SK-N-SH (cell line): ENCODE results near the gene NTM. TPM values are rescaled to one million over a fixed set of nuclear protein-coding genes. Genes with fewer than 3 reads are reported as not detected.

Experiments used
- CTCF ChIA-PET: fragments of 300-600, 350-600 bp; formaldehyde crosslinking; extraction: SDS; loops from one replicate; lab custom pipeline; 2021; lab: Yijun Ruan, JAX
- POLR2A ChIA-PET: fragments of 350-600 bp; sonication (Branson Sonifier 250); formaldehyde crosslinking; extraction: SDS; loops from one replicate; lab custom pipeline; 2020; ENCODE audit warnings: antibody characterized with exemption, inconsistent platforms; lab: Yijun Ruan, JAX
- DNase-seq: peaks from one replicate; pipeline ENCODE4 v3.0.0; 2012
- H2AFZ ChIP-seq: fragments of 200-600 bp; sonication (generic); 2 replicates; pipeline ENCODE4 v1.8.1; 2016; ENCODE audit warnings: antibody characterized with exemption, mild to moderate bottlenecking, low read depth
- H3F3A ChIP-seq: fragments of 200-600 bp; sonication (generic); replicated peaks from 2 replicates; pipeline ENCODE3; 2016; ENCODE audit warnings: antibody characterized with exemption, mild to moderate bottlenecking; ENCODE audit not compliant: insufficient read depth
- H3K27ac ChIP-seq, 2 experiments: fragments of 200-500 bp in 1 of 2; fragments of 200-600 bp in 1 of 2; sonication (Bioruptor generic) in 1 of 2; sonication (generic), shearing (Covaris generic) in 1 of 2; 2 replicates each; pipeline versions ENCODE4 v1.5.1 to v1.6.1; 2014 to 2016; ENCODE audit warnings: low read depth in 2 of 2, inconsistent platforms in 1 of 2, low read length in 1 of 2, mild to moderate bottlenecking in 1 of 2, mixed read lengths in 1 of 2
- H3K27me3 ChIP-seq: fragments of 200-600 bp; sonication (generic), shearing (Covaris generic); 2 replicates; pipeline ENCODE4 v1.6.1; 2016; ENCODE audit warnings: mixed run types; ENCODE audit not compliant: insufficient read depth
- H3K36me3 ChIP-seq, 2 experiments: fragments of 200-500 bp in 1 of 2; fragments of 200-600 bp in 1 of 2; sonication (Bioruptor generic) in 1 of 2; sonication (generic) in 1 of 2; replicated peaks in 1 of 2; 2 replicates each; pipeline versions ENCODE3 to v1.5.1; 2014 to 2016; ENCODE audit warnings: low read length in 1 of 2, mild to moderate bottlenecking in 1 of 2; ENCODE audit not compliant: insufficient read depth in 2 of 2, control insufficient read depth in 1 of 2
- H3K4me1 ChIP-seq, 2 experiments: fragments of 200-500 bp in 1 of 2; fragments of 200-600 bp in 1 of 2; sonication (Bioruptor generic) in 1 of 2; sonication (generic), shearing (Covaris generic) in 1 of 2; 2 replicates each; pipeline versions ENCODE4 v1.5.1 to v1.6.1; 2014 to 2016; ENCODE audit warnings: low read depth in 1 of 2, low read length in 1 of 2, mixed run types in 1 of 2; ENCODE audit not compliant: insufficient read depth in 2 of 2, control insufficient read depth in 1 of 2
- H3K4me2 ChIP-seq: fragments of 200-600 bp; sonication (generic), shearing (Covaris generic); 2 replicates; pipeline ENCODE4 v1.6.1; 2017; ENCODE audit warnings: mixed run types
- H3K4me3 ChIP-seq, 2 experiments: fragments of 200-500 bp in 1 of 2; fragments of 200-600 bp in 1 of 2; sonication (Bioruptor generic) in 1 of 2; sonication (generic), shearing (Covaris generic) in 1 of 2; 2 replicates each; pipeline versions ENCODE4 v1.5.1 to v1.8.1; 2014 to 2016; ENCODE audit warnings: low read depth in 2 of 2, inconsistent platforms in 1 of 2, low read length in 1 of 2, mild to moderate bottlenecking in 1 of 2, mixed read lengths in 1 of 2, moderate library complexity in 1 of 2
- H3K79me2 ChIP-seq: fragments of 200-600 bp; sonication (generic); 2 replicates; pipeline ENCODE4 v1.8.1; 2017; ENCODE audit warnings: mild to moderate bottlenecking; ENCODE audit not compliant: insufficient read depth
- H3K9ac ChIP-seq: fragments of 200-600 bp; sonication (generic); 2 replicates; pipeline ENCODE4 v1.6.1; 2017; ENCODE audit warnings: mixed run types
- H3K9me2 ChIP-seq: fragments of 200-600 bp; sonication (generic); 2 replicates; pipeline ENCODE4 v1.6.1; 2017; ENCODE audit warnings: mixed run types
- H3K9me3 ChIP-seq: fragments of 200-600 bp; sonication (generic); 2 replicates; pipeline ENCODE4 v1.6.1; 2017; ENCODE audit warnings: mixed run types, mild to moderate bottlenecking, moderate library complexity
- H4K20me1 ChIP-seq: fragments of 200-600 bp; sonication (generic); 2 replicates; pipeline ENCODE4 v1.6.1; 2017; ENCODE audit warnings: mild to moderate bottlenecking, mixed run types; ENCODE audit not compliant: insufficient read depth
- FOSL2 ChIP-seq: IDR thresholded peaks from 2 replicates; pipeline ENCODE4 v1.4.0; 2012; ENCODE audit warnings: low read depth, mild to moderate bottlenecking, moderate library complexity, borderline replicate concordance
- FOXJ3 ChIP-seq: sonication (generic); formaldehyde crosslinking; IDR thresholded peaks from 2 replicates; pipeline ENCODE4 v1.5.1; 2020; ENCODE audit warnings: mild to moderate bottlenecking, missing genetic modification reagents
- GABPA ChIP-seq: IDR thresholded peaks from 2 replicates; pipeline ENCODE4 v1.4.0; 2012; ENCODE audit warnings: low read depth, mild to moderate bottlenecking
- NFIC ChIP-seq: IDR thresholded peaks from 2 replicates; pipeline ENCODE4 v1.4.0; 2012; ENCODE audit warnings: borderline replicate concordance
- POLR2AphosphoS5 ChIP-seq: IDR thresholded peaks from 2 replicates; pipeline ENCODE4 v1.6.1; 2012; ENCODE audit warnings: low read depth, low read length
- SIN3A ChIP-seq: IDR thresholded peaks from 2 replicates; pipeline ENCODE4 v1.6.1; 2012; ENCODE audit warnings: low read depth, mild to moderate bottlenecking, low read length, moderate library complexity, borderline replicate concordance
- WGBS: methylation state at CpG from one replicate; pipeline ENCODE4 v1.1.6; 2017; ENCODE audit warnings: low lambda C conversion rate; 5-methylcytosine and 5-hydroxymethylcytosine counted together
- polyA plus RNA-seq, 3 experiments: library from polyadenylated mRNA; depleted of rRNA; stranded (reverse); fragments of >200 nt; gene quantifications; 2 replicates each; pipeline ENCODE4 v1.2.3, GENCODE V29; 2012
- TF ChIP-seq, protein P1 (sequence below): IDR thresholded peaks from 2 replicates; pipeline ENCODE4 v1.6.1; 2012; ENCODE audit warnings: mild to moderate bottlenecking, low read depth, low read length, moderate library complexity
- TF ChIP-seq, protein P2 (sequence below): fragments of 150-350 bp; IDR thresholded peaks from 2 replicates; pipeline ENCODE4 v1.6.1; 2016; ENCODE audit warnings: mild to moderate bottlenecking, low read depth, low read length

NTM gene
- polyA plus RNA-seq, 1 of the 3 experiments (the other 2 are of a cell fraction) = 20.0 TPM

DNA sequence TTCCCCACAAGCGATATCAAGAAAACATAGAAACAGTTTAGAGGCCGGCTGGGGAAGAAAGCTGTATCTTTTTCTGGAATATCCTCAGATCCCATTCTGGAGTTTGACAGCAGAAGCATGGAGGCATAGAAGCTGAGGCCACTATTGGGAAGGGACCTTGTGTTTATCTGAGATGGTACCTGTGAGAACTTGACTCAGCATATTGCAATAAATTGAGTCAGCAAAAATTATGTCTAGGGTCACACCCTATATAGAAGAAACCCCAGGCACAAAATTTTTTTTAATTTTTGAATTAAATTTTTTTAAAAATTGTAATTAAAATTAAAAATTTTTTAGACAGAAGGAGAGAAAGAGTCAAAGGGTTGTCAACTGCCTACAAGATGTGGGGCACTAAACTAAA, 178.7 kb downstream of the NTM start:
- H3K4me2 ChIP-seq = no peak overlapping the region
- TF ChIP-seq, protein P1, sequence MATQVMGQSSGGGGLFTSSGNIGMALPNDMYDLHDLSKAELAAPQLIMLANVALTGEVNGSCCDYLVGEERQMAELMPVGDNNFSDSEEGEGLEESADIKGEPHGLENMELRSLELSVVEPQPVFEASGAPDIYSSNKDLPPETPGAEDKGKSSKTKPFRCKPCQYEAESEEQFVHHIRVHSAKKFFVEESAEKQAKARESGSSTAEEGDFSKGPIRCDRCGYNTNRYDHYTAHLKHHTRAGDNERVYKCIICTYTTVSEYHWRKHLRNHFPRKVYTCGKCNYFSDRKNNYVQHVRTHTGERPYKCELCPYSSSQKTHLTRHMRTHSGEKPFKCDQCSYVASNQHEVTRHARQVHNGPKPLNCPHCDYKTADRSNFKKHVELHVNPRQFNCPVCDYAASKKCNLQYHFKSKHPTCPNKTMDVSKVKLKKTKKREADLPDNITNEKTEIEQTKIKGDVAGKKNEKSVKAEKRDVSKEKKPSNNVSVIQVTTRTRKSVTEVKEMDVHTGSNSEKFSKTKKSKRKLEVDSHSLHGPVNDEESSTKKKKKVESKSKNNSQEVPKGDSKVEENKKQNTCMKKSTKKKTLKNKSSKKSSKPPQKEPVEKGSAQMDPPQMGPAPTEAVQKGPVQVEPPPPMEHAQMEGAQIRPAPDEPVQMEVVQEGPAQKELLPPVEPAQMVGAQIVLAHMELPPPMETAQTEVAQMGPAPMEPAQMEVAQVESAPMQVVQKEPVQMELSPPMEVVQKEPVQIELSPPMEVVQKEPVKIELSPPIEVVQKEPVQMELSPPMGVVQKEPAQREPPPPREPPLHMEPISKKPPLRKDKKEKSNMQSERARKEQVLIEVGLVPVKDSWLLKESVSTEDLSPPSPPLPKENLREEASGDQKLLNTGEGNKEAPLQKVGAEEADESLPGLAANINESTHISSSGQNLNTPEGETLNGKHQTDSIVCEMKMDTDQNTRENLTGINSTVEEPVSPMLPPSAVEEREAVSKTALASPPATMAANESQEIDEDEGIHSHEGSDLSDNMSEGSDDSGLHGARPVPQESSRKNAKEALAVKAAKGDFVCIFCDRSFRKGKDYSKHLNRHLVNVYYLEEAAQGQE = no peak
- TF ChIP-seq FOSL2 = no peak
- TF ChIP-seq, all 33 proteins: peak for 0
- H3F3A ChIP-seq = no peaks in the 10 kb centered on the region
- H3K4me1 ChIP-seq = no peaks in the 10 kb centered on the region
- no peak for DNase-seq
- H3K79me2 ChIP-seq = no peaks in the 10 kb centered on the region
- H4K20me1 ChIP-seq = no peaks in the 10 kb centered on the region
- no peaks in the 10 kb centered on the region for H3K27me3 ChIP-seq
- no peak overlapping the region for H3K27ac ChIP-seq
- H3K9me3 ChIP-seq = no peaks in the 10 kb centered on the region
- no peaks in the 10 kb centered on the region for H3K9me2 ChIP-seq
- H3K9ac ChIP-seq = no peak overlapping the region
- H3K36me3 ChIP-seq = no peaks in the 10 kb centered on the region
- H2AFZ ChIP-seq = no peak overlapping the region
- WGBS = 36% methylated on average over 2 of the region's 2 CpGs
- POLR2A ChIA-PET = no interaction called here
- H3K4me3 ChIP-seq = no peak overlapping the region
- CTCF ChIA-PET = no interaction called here

DNA sequence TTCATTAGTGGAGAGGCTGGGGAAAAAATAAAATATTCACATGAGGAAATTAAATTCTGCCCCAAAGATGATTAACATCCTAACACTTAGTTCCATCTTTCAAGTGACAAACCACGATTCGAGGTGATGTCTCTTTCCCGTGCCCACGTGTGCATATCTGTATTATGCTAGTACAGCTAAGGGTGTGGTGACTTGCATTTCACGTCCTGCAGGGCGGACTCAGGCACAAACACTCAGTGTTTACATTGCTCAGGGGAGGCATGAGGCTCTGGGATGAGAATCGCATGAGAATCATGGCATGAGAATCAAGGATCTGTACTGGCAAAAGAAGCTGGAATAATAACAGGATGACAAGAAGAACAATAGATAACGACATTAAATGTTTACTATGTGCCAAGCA, 179.4 kb downstream of the NTM start:
- H3K79me2 ChIP-seq = no peaks in the 10 kb centered on the region
- H3K4me3 ChIP-seq = no peak overlapping the region
- WGBS = 9% methylated on average over 8 of the region's 8 CpGs
- no peaks in the 10 kb centered on the region for H3K9me3 ChIP-seq
- H3K9me2 ChIP-seq = no peaks in the 10 kb centered on the region
- H3K4me2 ChIP-seq = no peak overlapping the region
- no peak for DNase-seq
- ChIA-PET POLR2A (no interaction called here), CTCF (no interaction called here)
- H3F3A ChIP-seq = no peaks in the 10 kb centered on the region
- no peak overlapping the region for H3K27ac ChIP-seq
- TF ChIP-seq FOXJ3 (no peak), NFIC (no peak), GABPA (no peak), SIN3A (no peak), POLR2AphosphoS5 (no peak)
- TF ChIP-seq, protein P2, sequence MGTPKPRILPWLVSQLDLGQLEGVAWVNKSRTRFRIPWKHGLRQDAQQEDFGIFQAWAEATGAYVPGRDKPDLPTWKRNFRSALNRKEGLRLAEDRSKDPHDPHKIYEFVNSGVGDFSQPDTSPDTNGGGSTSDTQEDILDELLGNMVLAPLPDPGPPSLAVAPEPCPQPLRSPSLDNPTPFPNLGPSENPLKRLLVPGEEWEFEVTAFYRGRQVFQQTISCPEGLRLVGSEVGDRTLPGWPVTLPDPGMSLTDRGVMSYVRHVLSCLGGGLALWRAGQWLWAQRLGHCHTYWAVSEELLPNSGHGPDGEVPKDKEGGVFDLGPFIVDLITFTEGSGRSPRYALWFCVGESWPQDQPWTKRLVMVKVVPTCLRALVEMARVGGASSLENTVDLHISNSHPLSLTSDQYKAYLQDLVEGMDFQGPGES = no peak
- H3K36me3 ChIP-seq = no peaks in the 10 kb centered on the region
- no peaks in the 10 kb centered on the region for H3K27me3 ChIP-seq
- no peaks in the 10 kb centered on the region for H3K4me1 ChIP-seq
- H4K20me1 ChIP-seq = no peaks in the 10 kb centered on the region
- no peak overlapping the region for H3K9ac ChIP-seq
- H2AFZ ChIP-seq = no peak overlapping the region
